PC-9 (cell line): ENCODE measurements around the gene ZNF564. TPM values are rescaled to one million over a fixed set of nuclear protein-coding genes. Genes with fewer than 3 reads are reported as not detected.

Experiments used
- BruUV-seq: library from RNA; stranded (reverse); fragments of 400-500 nt; replicated peaks from 2 replicates; lab custom pipeline; 2021; lab: Mats Ljungman, UMichigan
- CTCF ChIA-PET: fragments of 300-600 bp; sonication (Branson Sonifier 250); formaldehyde crosslinking; loops from one replicate; lab custom pipeline; 2022; ENCODE audit warnings: antibody characterized with exemption; lab: Charles Lee
- POLR2A ChIA-PET: fragments of 300-600 bp; sonication (Branson Sonifier 250); formaldehyde crosslinking; loops from one replicate; lab custom pipeline; 2022; ENCODE audit warnings: antibody characterized with exemption; ENCODE audit not compliant: unreplicated experiment; lab: Charles Lee
- DNase-seq, 2 experiments: peaks; one replicate each; pipeline versions ENCODE4 v3.0.0 to v3.0.0-alpha.2; 2015 to 2022; ENCODE audit warnings: mixed read lengths in 1 of 2
- H2AFZ ChIP-seq: fragments of 200-600 bp; sonication (generic); 2 replicates; pipeline ENCODE4 v1.8.1; 2017; ENCODE audit warnings: antibody characterized with exemption
- H3F3A ChIP-seq: fragments of 200-600 bp; sonication (generic); 2 replicates; pipeline ENCODE4 v1.8.1; 2017; ENCODE audit warnings: antibody characterized with exemption, mild to moderate bottlenecking, low read depth; ENCODE audit not compliant: insufficient read depth
- H3K27ac ChIP-seq: fragments of 200-600 bp; sonication (generic); 2 replicates; pipeline ENCODE4 v1.6.1; 2016; ENCODE audit warnings: mixed run types
- H3K27me3 ChIP-seq: fragments of 200-600 bp; sonication (generic); 2 replicates; pipeline ENCODE4 v1.6.1; 2016; ENCODE audit warnings: low read depth, mixed run types; ENCODE audit not compliant: insufficient read depth
- H3K36me3 ChIP-seq: fragments of 200-600 bp; sonication (generic); 2 replicates; pipeline ENCODE4 v1.6.1; 2016; ENCODE audit warnings: low read depth, mixed run types
- H3K4me1 ChIP-seq: fragments of 200-600 bp; sonication (generic); replicated peaks from 2 replicates; pipeline ENCODE4 v1.6.1; 2016; ENCODE audit warnings: mixed run types; ENCODE audit not compliant: insufficient read depth
- H3K4me2 ChIP-seq: fragments of 200-600 bp; sonication (generic); 2 replicates; pipeline ENCODE4 v1.6.1; 2017; ENCODE audit warnings: mixed run types
- H3K4me3 ChIP-seq: fragments of 200-600 bp; sonication (generic); 2 replicates; pipeline ENCODE4 v1.6.1; 2016; ENCODE audit warnings: mixed run types
- H3K79me2 ChIP-seq: fragments of 200-600 bp; sonication (generic); 2 replicates; pipeline ENCODE4 v1.6.1; 2017; ENCODE audit warnings: low read depth, mixed run types
- H3K9me2 ChIP-seq: fragments of 200-600 bp; sonication (generic); 2 replicates; pipeline ENCODE4 v1.8.1; 2017; ENCODE audit warnings: mild to moderate bottlenecking; ENCODE audit not compliant: insufficient read depth
- H3K9me3 ChIP-seq: fragments of 200-600 bp; sonication (generic); 2 replicates; pipeline ENCODE4 v1.8.1; 2016; ENCODE audit warnings: low read depth; ENCODE audit not compliant: insufficient read depth
- H4K20me1 ChIP-seq: fragments of 200-600 bp; sonication (generic); 2 replicates; pipeline ENCODE4 v1.8.1; 2017; ENCODE audit not compliant: insufficient read depth
- CTCF ChIP-seq: fragments of 200-600 bp; sonication (generic); conservative IDR thresholded peaks from 2 replicates; pipeline ENCODE4 v1.6.1; 2017; ENCODE audit warnings: mixed run types, antibody characterized with exemption, mild to moderate bottlenecking, moderate library complexity
- EZH2 ChIP-seq: fragments of 200-600 bp; sonication (generic); IDR thresholded peaks from 2 replicates; pipeline ENCODE4 v1.8.0; 2017; ENCODE audit warnings: antibody characterized with exemption, low read depth
- intact Hi-C: fragments of 100-400 bp; cut with micrococcal nuclease; formaldehyde crosslinking; loops from one replicate; pipeline ENCODE4 v1.10.0; 2022; ENCODE audit not compliant: unreplicated experiment
- total RNA-seq: library from RNA; stranded (reverse); gene quantifications from 2 replicates; pipeline ENCODE4 v1.2.3, GENCODE V29; 2021

ZNF564 gene
- total RNA-seq, 1 experiment from 2014 or later, result 8.3 TPM

GRCh38 chr19:12543855-12544254 lies 7.4 kb downstream of the ZNF564 start:
- CTCF ChIA-PET, result no interaction called here
- no peak for TF ChIP-seq CTCF
- TF ChIP-seq EZH2, result no peak
- Histone ChIP-seq H3F3A (no peaks in the 10 kb centered on the region), H2AFZ (no peak overlapping the region), H3K4me2 (no peak overlapping the region), H3K9me3 (peaks cover 67% of the 10 kb centered on the region; the same call in 1 of the 2 replicates), H3K27ac (no peak overlapping the region), H3K79me2 (peaks cover 60% of the 10 kb centered on the region), H3K36me3 (peaks cover 60% of the 10 kb centered on the region), H3K9me2 (no peaks in the 10 kb centered on the region), H3K4me1 (no peaks in the 10 kb centered on the region), H3K4me3 (no peak overlapping the region), H4K20me1 (no peaks in the 10 kb centered on the region), H3K27me3 (no peaks in the 10 kb centered on the region)
- no TSS peak for BruUV-seq
- intact Hi-C loops, result no loop called here
- POLR2A ChIA-PET, result no interaction called here
- DNase-seq, result no peak

GRCh38 chr19:12527034-12527836 lies 24.0 kb downstream of the ZNF564 start:
- no TSS peak for BruUV-seq
- Histone ChIP-seq H3K4me3 (peak overlapping the region; percentile 28), H3K9me3 (peaks cover 97% of the 10 kb centered on the region), H4K20me1 (no peaks in the 10 kb centered on the region), H3K27ac (no peak overlapping the region), H3F3A (peaks cover 32% of the 10 kb centered on the region), H3K4me2 (no peak overlapping the region), H3K9me2 (no peaks in the 10 kb centered on the region), H3K4me1 (no peaks in the 10 kb centered on the region), H3K36me3 (peaks cover 69% of the 10 kb centered on the region), H3K79me2 (peaks cover 13% of the 10 kb centered on the region; the same call in 1 of the 2 replicates), H3K27me3 (0 out of 2 replicates have a peak, but pooled peaks cover 5% of the 10 kb centered on the region), H2AFZ (no peak overlapping the region)
- POLR2A ChIA-PET, result no interaction called here
- peak; percentile 6 to 59 for DNase-seq
- TF ChIP-seq EZH2 (no peak), CTCF (no peak)
- CTCF ChIA-PET, result no interaction called here
- intact Hi-C loops, result no loop called here

GRCh38 chr19:12526542-12526941 lies 24.7 kb downstream of the ZNF564 start:
- BruUV-seq, result no TSS peak
- ChIA-PET POLR2A (no interaction called here), CTCF (no interaction called here)
- Histone ChIP-seq H3K9me2 (no peaks in the 10 kb centered on the region), H4K20me1 (no peaks in the 10 kb centered on the region), H3F3A (peaks cover 32% of the 10 kb centered on the region), H3K27ac (no peak overlapping the region), H3K4me1 (no peaks in the 10 kb centered on the region), H3K9me3 (peaks cover 100% of the 10 kb centered on the region), H3K4me3 (peak overlapping the region; percentile 28), H3K79me2 (peaks cover 9% of the 10 kb centered on the region; the same call in 1 of the 2 replicates), H3K36me3 (peaks cover 65% of the 10 kb centered on the region), H3K4me2 (no peak overlapping the region), H2AFZ (no peak overlapping the region), H3K27me3 (0 out of 2 replicates have a peak, but pooled peaks cover 5% of the 10 kb centered on the region)
- TF ChIP-seq CTCF (no peak), EZH2 (no peak)
- intact Hi-C loops, result no loop called here
- no peak for DNase-seq
